H9 (cell line): ENCODE data around the gene EHBP1. TPM values are rescaled to one million over a fixed set of nuclear protein-coding genes. Genes with fewer than 3 reads are reported as not detected.

Experiments used
- DNase-seq: peaks from one replicate; pipeline ENCODE4 v3.0.0-alpha.2; 2017
- H2AFZ ChIP-seq: one replicate; pipeline ENCODE4 v1.6.1; 2013; ENCODE audit warnings: mild to moderate bottlenecking, low read length, control low read depth, moderate library complexity
- H2AK5ac ChIP-seq: 2 replicates; pipeline ENCODE4 v1.6.1; 2013; ENCODE audit warnings: low read length, control low read depth, mixed read lengths; ENCODE audit not compliant: insufficient read length
- H2BK120ac ChIP-seq: one replicate; pipeline ENCODE4 v1.6.1; 2013; ENCODE audit warnings: low read depth, mild to moderate bottlenecking, low read length, control low read depth, inconsistent platforms; ENCODE audit not compliant: poor library complexity, severe bottlenecking
- H2BK12ac ChIP-seq: 2 replicates; pipeline ENCODE4 v1.6.1; 2013; ENCODE audit warnings: low read length, control low read depth, mixed read lengths, low read depth; ENCODE audit not compliant: insufficient read length
- H2BK15ac ChIP-seq: 2 replicates; pipeline ENCODE4 v1.6.1; 2013; ENCODE audit warnings: low read depth, low read length, control low read depth
- H2BK20ac ChIP-seq: one replicate; pipeline ENCODE4 v1.6.1; 2013; ENCODE audit warnings: low read depth, mild to moderate bottlenecking, low read length, control low read depth, inconsistent platforms; ENCODE audit not compliant: poor library complexity, severe bottlenecking
- H2BK5ac ChIP-seq: 2 replicates; pipeline ENCODE4 v1.6.1; 2013; ENCODE audit warnings: low read length, control low read depth, mixed read lengths; ENCODE audit not compliant: insufficient read length
- H3K14ac ChIP-seq: 2 replicates; pipeline ENCODE4 v1.6.1; 2013; ENCODE audit warnings: low read length, control low read depth; ENCODE audit not compliant: insufficient read depth
- H3K18ac ChIP-seq: 2 replicates; pipeline ENCODE4 v1.6.1; 2013; ENCODE audit warnings: low read depth, mild to moderate bottlenecking, mixed read lengths, low read length, control low read depth; ENCODE audit not compliant: insufficient read length
- H3K23ac ChIP-seq: 2 replicates; pipeline ENCODE4 v1.6.1; 2013; ENCODE audit warnings: low read length, control low read depth, mixed read lengths, low read depth; ENCODE audit not compliant: insufficient read length
- H3K23me2 ChIP-seq: 2 replicates; pipeline ENCODE4 v1.6.1; 2013; ENCODE audit warnings: low read depth, mild to moderate bottlenecking, mixed read lengths, low read length, control low read depth; ENCODE audit not compliant: insufficient read length, poor library complexity, severe bottlenecking
- H3K27ac ChIP-seq: 2 replicates; pipeline ENCODE4 v1.5.1; 2013; ENCODE audit warnings: low read length, control low read depth, mixed read lengths, low read depth; ENCODE audit not compliant: insufficient read length
- H3K27me3 ChIP-seq: 2 replicates; pipeline ENCODE4 v1.6.1; 2013; ENCODE audit warnings: low read length, control low read depth, inconsistent platforms; ENCODE audit not compliant: insufficient read depth
- H3K4ac ChIP-seq: 2 replicates; pipeline ENCODE4 v1.6.1; 2013; ENCODE audit warnings: low read depth, mild to moderate bottlenecking, control low read depth, inconsistent platforms, low read length, moderate library complexity
- H3K4me1 ChIP-seq: 2 replicates; pipeline ENCODE4 v1.6.1; 2013; ENCODE audit warnings: low read length, control low read depth, inconsistent platforms; ENCODE audit not compliant: insufficient read depth
- H3K4me2 ChIP-seq: 2 replicates; pipeline ENCODE4 v1.6.1; 2013; ENCODE audit warnings: low read length, control low read depth, mixed read lengths; ENCODE audit not compliant: insufficient read length, insufficient read depth
- H3K56ac ChIP-seq: 2 replicates; pipeline ENCODE4 v1.6.1; 2013; ENCODE audit warnings: low read depth, mild to moderate bottlenecking, mixed read lengths, low read length, control low read depth; ENCODE audit not compliant: insufficient read length
- H3K79me1 ChIP-seq: 2 replicates; pipeline ENCODE4 v1.6.1; 2013; ENCODE audit warnings: low read depth, mild to moderate bottlenecking, moderate library complexity, low read length, control low read depth, inconsistent platforms; ENCODE audit not compliant: insufficient read depth, poor library complexity, severe bottlenecking
- H3K79me2 ChIP-seq: 2 replicates; pipeline ENCODE4 v1.6.1; 2013; ENCODE audit warnings: low read length, control low read depth, inconsistent platforms; ENCODE audit not compliant: insufficient read depth
- H3K9ac ChIP-seq: 2 replicates; pipeline ENCODE4 v1.6.1; 2013; ENCODE audit warnings: low read length, control low read depth, mixed read lengths; ENCODE audit not compliant: insufficient read length; ENCODE audit errors: extremely low read depth
- H3K9me3 ChIP-seq: one replicate; pipeline ENCODE4 v1.6.1; 2013; ENCODE audit warnings: low read depth, low read length, inconsistent platforms; ENCODE audit not compliant: control insufficient read depth
- H3T11ph ChIP-seq: one replicate; pipeline ENCODE4 v1.6.1; 2013; ENCODE audit warnings: mild to moderate bottlenecking, low read length, control low read depth, inconsistent platforms
- H4K20me1 ChIP-seq: one replicate; pipeline ENCODE4 v1.6.1; 2013; ENCODE audit not compliant: control insufficient read depth, insufficient read length, insufficient read depth
- H4K5ac ChIP-seq: 2 replicates; pipeline ENCODE4 v1.6.1; 2013; ENCODE audit warnings: low read depth, mild to moderate bottlenecking, mixed read lengths, low read length, control low read depth; ENCODE audit not compliant: insufficient read length
- H4K8ac ChIP-seq: replicated peaks from 2 replicates; pipeline ENCODE4 v1.6.1; 2013; ENCODE audit warnings: low read length, control low read depth, mixed read lengths, low read depth; ENCODE audit not compliant: insufficient read length
- H4K91ac ChIP-seq: 2 replicates; pipeline ENCODE4 v1.6.1; 2013; ENCODE audit warnings: low read depth, mild to moderate bottlenecking, moderate library complexity, mixed read lengths, low read length, control low read depth; ENCODE audit not compliant: insufficient read length
- H3K27ac Mint-ChIP-seq, 3 experiments: 2 replicates in 2 of 3; 3 replicates in 1 of 3; pipeline ENCODE4 v1.8.0; 2020 to 2021; ENCODE audit warnings: mixed read lengths in 3 of 3, mild to moderate bottlenecking in 1 of 3, moderate library complexity in 1 of 3
- H3K27me3 Mint-ChIP-seq: 2 replicates; pipeline ENCODE4 v1.8.0; 2021; ENCODE audit warnings: low read depth, mild to moderate bottlenecking, moderate library complexity, mixed read lengths
- H3K36me3 Mint-ChIP-seq, 3 experiments: 2 replicates in 2 of 3; 3 replicates in 1 of 3; pipeline ENCODE4 v1.8.0; 2020 to 2021; ENCODE audit warnings: low read depth in 3 of 3, mixed read lengths in 3 of 3; ENCODE audit not compliant: insufficient read depth in 1 of 3
- H3K4me1 Mint-ChIP-seq, 2 experiments: 2 replicates each; pipeline ENCODE4 v1.8.0; 2020; ENCODE audit warnings: mixed read lengths in 2 of 2
- H3K4me3 Mint-ChIP-seq, 2 experiments: 2 replicates in 1 of 2; 3 replicates in 1 of 2; pipeline ENCODE4 v1.8.0; 2020 to 2021; ENCODE audit warnings: mild to moderate bottlenecking in 2 of 2, mixed read lengths in 2 of 2, moderate library complexity in 1 of 2
- H3K9me3 Mint-ChIP-seq, 2 experiments: 2 replicates in 1 of 2; 3 replicates in 1 of 2; pipeline ENCODE4 v1.8.0; 2020; ENCODE audit warnings: mild to moderate bottlenecking in 2 of 2, mixed read lengths in 2 of 2, moderate library complexity in 1 of 2
- WGBS: extraction: QIAGEN DNeasy Blood & Tissue Kit; methylation state at CpG from one replicate; pipeline ENCODE4 v1.1.7; 2013; ENCODE audit warnings: missing lambda C conversion rate, low lambda C conversion rate, mixed read lengths; ENCODE audit not compliant: insufficient read length; ENCODE audit errors: extremely low coverage; 5-methylcytosine and 5-hydroxymethylcytosine counted together
- total RNA-seq: library from RNA; stranded (reverse); gene quantifications from 2 replicates; pipeline ENCODE4 v1.2.1, GENCODE V29; 2021
- TF ChIP-seq, protein P1 (sequence below): fragments of 200-600 bp; sonication (generic); conservative IDR thresholded peaks from 3 replicates; pipeline ENCODE4 v1.8.0; 2021; ENCODE audit warnings: antibody characterized with exemption, mild to moderate bottlenecking

The EHBP1 gene
- total RNA-seq, 1 experiment from 2014 or later = 35.6 TPM

DNA sequence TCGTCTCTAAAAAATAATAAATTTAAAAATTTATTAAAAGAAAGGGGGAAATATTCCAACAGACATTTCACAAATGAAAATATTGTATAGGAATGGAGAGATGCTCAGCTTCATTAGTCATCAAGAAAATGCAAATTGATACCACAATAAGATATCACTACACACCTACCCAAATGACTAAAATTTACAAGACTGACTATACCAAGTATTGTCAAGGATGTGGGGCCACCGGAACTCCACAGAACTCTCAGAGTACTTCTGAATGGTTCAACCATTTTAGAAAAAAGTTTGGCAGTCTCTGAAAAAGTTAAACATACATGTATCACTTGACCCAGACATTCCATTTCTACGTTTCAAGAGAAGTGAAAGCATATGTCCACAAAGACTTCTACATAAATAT lies 163.4 kb downstream of the EHBP1 start:
- Mint-ChIP-seq H3K36me3 (peaks cover 22 to 37% (median 25%) of the 10 kb centered on the region in 3 experiments), H3K27me3 (no peaks in the 10 kb centered on the region), H3K27ac (no peak overlapping the region), H3K4me3 (no peak overlapping the region), H3K9me3 (peaks cover 6 to 8% of the 10 kb centered on the region in 2 experiments; a peak in 3 of 5 replicates), H3K4me1 (no peaks in the 10 kb centered on the region)
- H2BK120ac ChIP-seq = no peak overlapping the region
- no peak overlapping the region for H2BK20ac ChIP-seq
- no CpG with 5 or more reads among the region's 3 CpGs for WGBS
- H2AFZ ChIP-seq = no peak overlapping the region
- H3K23me2 ChIP-seq = no peaks in the 10 kb centered on the region
- no peaks in the 10 kb centered on the region for H3K27me3 ChIP-seq
- H3K4me2 ChIP-seq = no peak overlapping the region
- H4K5ac ChIP-seq = no peak overlapping the region
- H3K56ac ChIP-seq = no peak overlapping the region
- H2BK5ac ChIP-seq = no peak overlapping the region
- no peak overlapping the region for H4K8ac ChIP-seq
- H3K27ac ChIP-seq = no peak overlapping the region
- no peak overlapping the region for H3K23ac ChIP-seq
- DNase-seq = no peak
- no peaks in the 10 kb centered on the region for H3K4me1 ChIP-seq
- no peak overlapping the region for H3K4ac ChIP-seq
- no peak overlapping the region for H3K9ac ChIP-seq
- no peak overlapping the region for H3T11ph ChIP-seq
- no peak overlapping the region for H2BK15ac ChIP-seq
- TF ChIP-seq, protein P1, sequence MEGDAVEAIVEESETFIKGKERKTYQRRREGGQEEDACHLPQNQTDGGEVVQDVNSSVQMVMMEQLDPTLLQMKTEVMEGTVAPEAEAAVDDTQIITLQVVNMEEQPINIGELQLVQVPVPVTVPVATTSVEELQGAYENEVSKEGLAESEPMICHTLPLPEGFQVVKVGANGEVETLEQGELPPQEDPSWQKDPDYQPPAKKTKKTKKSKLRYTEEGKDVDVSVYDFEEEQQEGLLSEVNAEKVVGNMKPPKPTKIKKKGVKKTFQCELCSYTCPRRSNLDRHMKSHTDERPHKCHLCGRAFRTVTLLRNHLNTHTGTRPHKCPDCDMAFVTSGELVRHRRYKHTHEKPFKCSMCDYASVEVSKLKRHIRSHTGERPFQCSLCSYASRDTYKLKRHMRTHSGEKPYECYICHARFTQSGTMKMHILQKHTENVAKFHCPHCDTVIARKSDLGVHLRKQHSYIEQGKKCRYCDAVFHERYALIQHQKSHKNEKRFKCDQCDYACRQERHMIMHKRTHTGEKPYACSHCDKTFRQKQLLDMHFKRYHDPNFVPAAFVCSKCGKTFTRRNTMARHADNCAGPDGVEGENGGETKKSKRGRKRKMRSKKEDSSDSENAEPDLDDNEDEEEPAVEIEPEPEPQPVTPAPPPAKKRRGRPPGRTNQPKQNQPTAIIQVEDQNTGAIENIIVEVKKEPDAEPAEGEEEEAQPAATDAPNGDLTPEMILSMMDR = no peak
- H4K91ac ChIP-seq = no peak overlapping the region
- H3K14ac ChIP-seq = no peak overlapping the region
- H4K20me1 ChIP-seq = no peaks in the 10 kb centered on the region
- H3K9me3 ChIP-seq = no peaks in the 10 kb centered on the region
- no peak overlapping the region for H3K18ac ChIP-seq
- H3K79me1 ChIP-seq = no peaks in the 10 kb centered on the region
- H2AK5ac ChIP-seq = no peak overlapping the region
- H3K79me2 ChIP-seq = no peaks in the 10 kb centered on the region
- no peak overlapping the region for H2BK12ac ChIP-seq
